ENCODE measurements around the gene CSNK1G1. TPM values are rescaled to one million over a fixed set of nuclear protein-coding genes. Genes with fewer than 3 reads are reported as not detected.

The CSNK1G1 gene
- total and polyA plus RNA-seq, 2 of the 8 experiments (the other 6 are each of a cell fraction or from before 2014, with no cell fraction given): 6.0 to 12.9 TPM

GRCh38 chr15:64267331-64267973 is 88.5 kb downstream of the CSNK1G1 start (continued):
- TF ChIP-seq, protein P1, sequence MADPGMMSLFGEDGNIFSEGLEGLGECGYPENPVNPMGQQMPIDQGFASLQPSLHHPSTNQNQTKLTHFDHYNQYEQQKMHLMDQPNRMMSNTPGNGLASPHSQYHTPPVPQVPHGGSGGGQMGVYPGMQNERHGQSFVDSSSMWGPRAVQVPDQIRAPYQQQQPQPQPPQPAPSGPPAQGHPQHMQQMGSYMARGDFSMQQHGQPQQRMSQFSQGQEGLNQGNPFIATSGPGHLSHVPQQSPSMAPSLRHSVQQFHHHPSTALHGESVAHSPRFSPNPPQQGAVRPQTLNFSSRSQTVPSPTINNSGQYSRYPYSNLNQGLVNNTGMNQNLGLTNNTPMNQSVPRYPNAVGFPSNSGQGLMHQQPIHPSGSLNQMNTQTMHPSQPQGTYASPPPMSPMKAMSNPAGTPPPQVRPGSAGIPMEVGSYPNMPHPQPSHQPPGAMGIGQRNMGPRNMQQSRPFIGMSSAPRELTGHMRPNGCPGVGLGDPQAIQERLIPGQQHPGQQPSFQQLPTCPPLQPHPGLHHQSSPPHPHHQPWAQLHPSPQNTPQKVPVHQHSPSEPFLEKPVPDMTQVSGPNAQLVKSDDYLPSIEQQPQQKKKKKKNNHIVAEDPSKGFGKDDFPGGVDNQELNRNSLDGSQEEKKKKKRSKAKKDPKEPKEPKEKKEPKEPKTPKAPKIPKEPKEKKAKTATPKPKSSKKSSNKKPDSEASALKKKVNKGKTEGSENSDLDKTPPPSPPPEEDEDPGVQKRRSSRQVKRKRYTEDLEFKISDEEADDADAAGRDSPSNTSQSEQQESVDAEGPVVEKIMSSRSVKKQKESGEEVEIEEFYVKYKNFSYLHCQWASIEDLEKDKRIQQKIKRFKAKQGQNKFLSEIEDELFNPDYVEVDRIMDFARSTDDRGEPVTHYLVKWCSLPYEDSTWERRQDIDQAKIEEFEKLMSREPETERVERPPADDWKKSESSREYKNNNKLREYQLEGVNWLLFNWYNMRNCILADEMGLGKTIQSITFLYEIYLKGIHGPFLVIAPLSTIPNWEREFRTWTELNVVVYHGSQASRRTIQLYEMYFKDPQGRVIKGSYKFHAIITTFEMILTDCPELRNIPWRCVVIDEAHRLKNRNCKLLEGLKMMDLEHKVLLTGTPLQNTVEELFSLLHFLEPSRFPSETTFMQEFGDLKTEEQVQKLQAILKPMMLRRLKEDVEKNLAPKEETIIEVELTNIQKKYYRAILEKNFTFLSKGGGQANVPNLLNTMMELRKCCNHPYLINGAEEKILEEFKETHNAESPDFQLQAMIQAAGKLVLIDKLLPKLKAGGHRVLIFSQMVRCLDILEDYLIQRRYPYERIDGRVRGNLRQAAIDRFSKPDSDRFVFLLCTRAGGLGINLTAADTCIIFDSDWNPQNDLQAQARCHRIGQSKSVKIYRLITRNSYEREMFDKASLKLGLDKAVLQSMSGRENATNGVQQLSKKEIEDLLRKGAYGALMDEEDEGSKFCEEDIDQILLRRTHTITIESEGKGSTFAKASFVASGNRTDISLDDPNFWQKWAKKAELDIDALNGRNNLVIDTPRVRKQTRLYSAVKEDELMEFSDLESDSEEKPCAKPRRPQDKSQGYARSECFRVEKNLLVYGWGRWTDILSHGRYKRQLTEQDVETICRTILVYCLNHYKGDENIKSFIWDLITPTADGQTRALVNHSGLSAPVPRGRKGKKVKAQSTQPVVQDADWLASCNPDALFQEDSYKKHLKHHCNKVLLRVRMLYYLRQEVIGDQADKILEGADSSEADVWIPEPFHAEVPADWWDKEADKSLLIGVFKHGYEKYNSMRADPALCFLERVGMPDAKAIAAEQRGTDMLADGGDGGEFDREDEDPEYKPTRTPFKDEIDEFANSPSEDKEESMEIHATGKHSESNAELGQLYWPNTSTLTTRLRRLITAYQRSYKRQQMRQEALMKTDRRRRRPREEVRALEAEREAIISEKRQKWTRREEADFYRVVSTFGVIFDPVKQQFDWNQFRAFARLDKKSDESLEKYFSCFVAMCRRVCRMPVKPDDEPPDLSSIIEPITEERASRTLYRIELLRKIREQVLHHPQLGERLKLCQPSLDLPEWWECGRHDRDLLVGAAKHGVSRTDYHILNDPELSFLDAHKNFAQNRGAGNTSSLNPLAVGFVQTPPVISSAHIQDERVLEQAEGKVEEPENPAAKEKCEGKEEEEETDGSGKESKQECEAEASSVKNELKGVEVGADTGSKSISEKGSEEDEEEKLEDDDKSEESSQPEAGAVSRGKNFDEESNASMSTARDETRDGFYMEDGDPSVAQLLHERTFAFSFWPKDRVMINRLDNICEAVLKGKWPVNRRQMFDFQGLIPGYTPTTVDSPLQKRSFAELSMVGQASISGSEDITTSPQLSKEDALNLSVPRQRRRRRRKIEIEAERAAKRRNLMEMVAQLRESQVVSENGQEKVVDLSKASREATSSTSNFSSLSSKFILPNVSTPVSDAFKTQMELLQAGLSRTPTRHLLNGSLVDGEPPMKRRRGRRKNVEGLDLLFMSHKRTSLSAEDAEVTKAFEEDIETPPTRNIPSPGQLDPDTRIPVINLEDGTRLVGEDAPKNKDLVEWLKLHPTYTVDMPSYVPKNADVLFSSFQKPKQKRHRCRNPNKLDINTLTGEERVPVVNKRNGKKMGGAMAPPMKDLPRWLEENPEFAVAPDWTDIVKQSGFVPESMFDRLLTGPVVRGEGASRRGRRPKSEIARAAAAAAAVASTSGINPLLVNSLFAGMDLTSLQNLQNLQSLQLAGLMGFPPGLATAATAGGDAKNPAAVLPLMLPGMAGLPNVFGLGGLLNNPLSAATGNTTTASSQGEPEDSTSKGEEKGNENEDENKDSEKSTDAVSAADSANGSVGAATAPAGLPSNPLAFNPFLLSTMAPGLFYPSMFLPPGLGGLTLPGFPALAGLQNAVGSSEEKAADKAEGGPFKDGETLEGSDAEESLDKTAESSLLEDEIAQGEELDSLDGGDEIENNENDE (IDR thresholded peaks at IDR 0.05; ENCODE audit: insufficient replicate concordance, low read length): no peak
- TF ChIP-seq CREB1 (IDR thresholded peaks at IDR 0.05): no peak
